SU-DHL-6 (cell line): Measurements from ENCODE around the gene TMEM11.

Experiments used
- H2AFZ ChIP-seq: fragments of 200-600 bp; sonication (generic); 2 replicates; pipeline ENCODE4 v1.6.1; 2014; ENCODE audit warnings: low read depth, mild to moderate bottlenecking, moderate library complexity, mixed read lengths, antibody characterized with exemption, low read length; ENCODE audit not compliant: severe bottlenecking
- H3F3A ChIP-seq: fragments of 200-600 bp; shearing (Covaris generic); 2 replicates; pipeline ENCODE4 v1.6.0; 2016; ENCODE audit warnings: antibody characterized with exemption, mild to moderate bottlenecking; ENCODE audit not compliant: insufficient read depth
- H3K27ac ChIP-seq: fragments of 200-600 bp; sonication (generic); 2 replicates; pipeline ENCODE4 v1.5.1; 2016; ENCODE audit warnings: low read depth, mild to moderate bottlenecking, low read length, moderate library complexity, mixed read lengths
- H3K27me3 ChIP-seq: fragments of 200-600 bp; sonication (generic), shearing (Covaris generic); 2 replicates; pipeline ENCODE4 v1.6.0; 2014; ENCODE audit warnings: mild to moderate bottlenecking, low read length
- H3K36me3 ChIP-seq: fragments of 200-600 bp; sonication (generic); 2 replicates; pipeline ENCODE4 v1.6.1; 2014; ENCODE audit warnings: mild to moderate bottlenecking, low read length, mixed read lengths
- H3K4me2 ChIP-seq: fragments of 300-600, 200-600 bp; shearing (Covaris generic), sonication (generic); 2 replicates; pipeline ENCODE4 v1.6.0; 2014; ENCODE audit warnings: low read length, low read depth, mild to moderate bottlenecking; ENCODE audit not compliant: poor library complexity, severe bottlenecking
- H3K4me3 ChIP-seq: fragments of 200-600 bp; sonication (generic); 2 replicates; pipeline ENCODE4 v1.5.1; 2014; ENCODE audit warnings: antibody characterized with exemption, low read length, mild to moderate bottlenecking, mixed read lengths; ENCODE audit not compliant: insufficient read depth, poor library complexity, severe bottlenecking
- H3K79me2 ChIP-seq: fragments of 200-600 bp; sonication (generic); 2 replicates; pipeline ENCODE4 v1.6.1; 2014; ENCODE audit warnings: mild to moderate bottlenecking, low read length, moderate library complexity; ENCODE audit not compliant: insufficient read depth
- H3K9ac ChIP-seq: fragments of 200-600 bp; sonication (generic); 2 replicates; pipeline ENCODE4 v1.7.0; 2014; ENCODE audit warnings: mild to moderate bottlenecking, low read length
- H3K9me2 ChIP-seq: fragments of 200-600 bp; sonication (generic); replicated peaks from 2 replicates; pipeline ENCODE4 v1.6.1; 2014; ENCODE audit warnings: low read length; ENCODE audit not compliant: insufficient read depth
- H3K9me3 ChIP-seq: fragments of 200-600 bp; sonication (generic); 2 replicates; pipeline ENCODE4 v1.6.1; 2014; ENCODE audit warnings: low read length, mixed read lengths; ENCODE audit not compliant: insufficient read depth
- H4K20me1 ChIP-seq: fragments of 200-600 bp; sonication (generic); 2 replicates; pipeline ENCODE4 v1.6.1; 2014; ENCODE audit warnings: low read depth, mild to moderate bottlenecking, antibody characterized with exemption, low read length, moderate library complexity, mixed read lengths
- EZH2phosphoT487 ChIP-seq: fragments of 200-600 bp; sonication (generic), shearing (Covaris generic); conservative IDR thresholded peaks from 2 replicates; pipeline ENCODE4 v1.6.1; 2018; ENCODE audit warnings: mild to moderate bottlenecking, antibody characterized with exemption, low read length, moderate library complexity, mixed read lengths
- TF ChIP-seq, protein P1 (sequence below): fragments of 200-600 bp; sonication (generic); IDR thresholded peaks from one replicate; pipeline ENCODE4 v1.5.1; 2017; ENCODE audit warnings: antibody characterized with exemption, mild to moderate bottlenecking, low read length, moderate library complexity; ENCODE audit not compliant: insufficient read depth, poor library complexity, severe bottlenecking

TMEM11 gene

DNA sequence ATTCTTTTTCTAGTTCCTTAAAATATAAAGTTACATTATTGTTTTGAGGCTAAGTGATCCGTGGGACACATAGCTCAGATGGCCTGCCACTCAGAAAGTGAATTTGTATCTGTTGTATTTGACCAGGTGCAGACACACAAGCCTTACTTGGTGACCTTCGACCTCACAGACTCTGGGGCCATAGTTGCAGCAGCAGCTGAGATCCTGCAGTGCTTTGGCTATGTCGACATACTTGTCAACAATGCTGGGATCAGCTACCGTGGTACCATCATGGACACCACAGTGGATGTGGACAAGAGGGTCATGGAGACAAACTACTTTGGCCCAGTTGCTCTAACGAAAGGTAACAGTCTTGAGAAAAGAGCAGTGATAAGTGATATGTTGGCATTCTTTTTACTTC, 30.5 kb downstream of the TMEM11 start:
- H3K9me3 ChIP-seq, result no peaks in the 10 kb centered on the region
- no peaks in the 10 kb centered on the region for H3F3A ChIP-seq
- no peak overlapping the region for H3K9ac ChIP-seq
- no peaks in the 10 kb centered on the region for H3K9me2 ChIP-seq
- H3K27me3 ChIP-seq, result no peaks in the 10 kb centered on the region
- H3K36me3 ChIP-seq, result no peaks in the 10 kb centered on the region
- no peak overlapping the region for H3K4me2 ChIP-seq
- H2AFZ ChIP-seq, result no peak overlapping the region
- no peak overlapping the region for H3K27ac ChIP-seq
- no peaks in the 10 kb centered on the region for H4K20me1 ChIP-seq
- TF ChIP-seq, protein P1, sequence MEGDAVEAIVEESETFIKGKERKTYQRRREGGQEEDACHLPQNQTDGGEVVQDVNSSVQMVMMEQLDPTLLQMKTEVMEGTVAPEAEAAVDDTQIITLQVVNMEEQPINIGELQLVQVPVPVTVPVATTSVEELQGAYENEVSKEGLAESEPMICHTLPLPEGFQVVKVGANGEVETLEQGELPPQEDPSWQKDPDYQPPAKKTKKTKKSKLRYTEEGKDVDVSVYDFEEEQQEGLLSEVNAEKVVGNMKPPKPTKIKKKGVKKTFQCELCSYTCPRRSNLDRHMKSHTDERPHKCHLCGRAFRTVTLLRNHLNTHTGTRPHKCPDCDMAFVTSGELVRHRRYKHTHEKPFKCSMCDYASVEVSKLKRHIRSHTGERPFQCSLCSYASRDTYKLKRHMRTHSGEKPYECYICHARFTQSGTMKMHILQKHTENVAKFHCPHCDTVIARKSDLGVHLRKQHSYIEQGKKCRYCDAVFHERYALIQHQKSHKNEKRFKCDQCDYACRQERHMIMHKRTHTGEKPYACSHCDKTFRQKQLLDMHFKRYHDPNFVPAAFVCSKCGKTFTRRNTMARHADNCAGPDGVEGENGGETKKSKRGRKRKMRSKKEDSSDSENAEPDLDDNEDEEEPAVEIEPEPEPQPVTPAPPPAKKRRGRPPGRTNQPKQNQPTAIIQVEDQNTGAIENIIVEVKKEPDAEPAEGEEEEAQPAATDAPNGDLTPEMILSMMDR, result no peak
- no peak for TF ChIP-seq EZH2phosphoT487
- H3K4me3 ChIP-seq, result no peak overlapping the region
- no peaks in the 10 kb centered on the region for H3K79me2 ChIP-seq

DNA sequence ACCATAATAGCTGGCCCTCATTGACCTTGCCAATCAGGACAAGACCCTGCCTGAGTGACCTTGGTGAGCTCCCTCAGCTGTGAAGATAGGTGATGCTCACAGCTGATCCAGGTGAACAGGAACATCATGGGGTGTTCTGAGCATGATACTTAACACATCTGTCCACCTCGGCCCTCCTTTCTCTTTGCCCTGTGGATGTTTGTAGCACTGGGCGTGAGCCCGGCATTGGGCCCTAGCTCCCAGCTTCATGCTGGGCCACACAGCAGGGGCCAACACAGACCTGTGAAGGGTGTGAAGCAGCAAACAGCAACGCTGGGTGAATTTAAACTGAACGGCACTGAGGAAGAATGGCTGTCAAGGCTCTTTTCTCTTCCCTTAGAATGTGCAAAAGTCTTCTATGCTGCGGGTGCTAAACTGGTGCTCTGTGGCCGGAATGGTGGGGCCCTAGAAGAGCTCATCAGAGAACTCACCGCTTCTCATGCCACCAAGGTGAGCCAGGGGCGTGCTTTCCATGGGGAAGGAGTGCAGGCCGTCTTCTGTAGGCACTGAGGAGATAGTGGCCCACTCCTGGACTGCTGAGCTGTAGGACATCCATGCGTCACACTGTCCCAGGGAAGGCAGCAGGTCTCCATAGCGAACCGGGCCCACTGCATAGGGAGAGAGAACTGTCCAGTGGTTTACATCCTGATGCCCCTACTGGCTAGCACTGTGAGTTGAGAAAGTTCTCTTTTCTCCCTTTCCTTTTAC, 35.9 kb downstream of the TMEM11 start:
- Histone ChIP-seq H2AFZ (no peak overlapping the region), H3K79me2 (no peaks in the 10 kb centered on the region), H3K27ac (no peak overlapping the region), H3K9ac (no peak overlapping the region), H4K20me1 (no peaks in the 10 kb centered on the region), H3K27me3 (no peaks in the 10 kb centered on the region), H3F3A (no peaks in the 10 kb centered on the region), H3K4me3 (no peak overlapping the region), H3K36me3 (no peaks in the 10 kb centered on the region), H3K4me2 (no peak overlapping the region), H3K9me2 (no peaks in the 10 kb centered on the region), H3K9me3 (no peaks in the 10 kb centered on the region)
- no peak for TF ChIP-seq EZH2phosphoT487
- TF ChIP-seq, protein P1, result no peak

DNA sequence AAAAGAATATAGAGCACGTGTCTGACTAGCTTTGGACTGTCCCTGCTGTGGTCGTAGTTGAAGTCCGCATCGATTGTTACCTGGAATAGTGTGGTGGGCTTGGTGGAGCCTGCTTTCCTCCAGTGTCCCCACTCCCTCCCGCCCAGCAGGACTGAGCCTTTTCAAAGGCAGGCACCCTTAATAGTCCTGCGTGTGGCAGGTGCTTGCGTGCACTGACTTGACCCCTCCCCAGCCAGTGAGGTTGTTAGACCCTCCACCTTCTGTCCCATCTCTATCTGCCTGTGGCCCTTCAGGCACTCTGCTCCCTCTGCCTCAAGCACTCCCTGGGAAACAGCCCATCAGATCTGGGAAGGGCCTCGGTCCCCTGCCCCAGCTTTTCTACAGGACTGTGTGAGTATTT, 36.6 kb downstream of the TMEM11 start:
- no peak overlapping the region for H3K4me3 ChIP-seq
- no peak overlapping the region for H3K27ac ChIP-seq
- H3K27me3 ChIP-seq, result no peaks in the 10 kb centered on the region
- no peaks in the 10 kb centered on the region for H3K36me3 ChIP-seq
- no peaks in the 10 kb centered on the region for H3K9me2 ChIP-seq
- no peaks in the 10 kb centered on the region for H3F3A ChIP-seq
- no peaks in the 10 kb centered on the region for H3K9me3 ChIP-seq
- no peak overlapping the region for H2AFZ ChIP-seq
- H3K79me2 ChIP-seq, result no peaks in the 10 kb centered on the region
- no peaks in the 10 kb centered on the region for H4K20me1 ChIP-seq
- H3K4me2 ChIP-seq, result no peak overlapping the region
- H3K9ac ChIP-seq, result no peak overlapping the region
- TF ChIP-seq, protein P1, result no peak
- no peak for TF ChIP-seq EZH2phosphoT487
